ENCODE results near the gene PPFIBP1.

Gene PPFIBP1

DNA sequence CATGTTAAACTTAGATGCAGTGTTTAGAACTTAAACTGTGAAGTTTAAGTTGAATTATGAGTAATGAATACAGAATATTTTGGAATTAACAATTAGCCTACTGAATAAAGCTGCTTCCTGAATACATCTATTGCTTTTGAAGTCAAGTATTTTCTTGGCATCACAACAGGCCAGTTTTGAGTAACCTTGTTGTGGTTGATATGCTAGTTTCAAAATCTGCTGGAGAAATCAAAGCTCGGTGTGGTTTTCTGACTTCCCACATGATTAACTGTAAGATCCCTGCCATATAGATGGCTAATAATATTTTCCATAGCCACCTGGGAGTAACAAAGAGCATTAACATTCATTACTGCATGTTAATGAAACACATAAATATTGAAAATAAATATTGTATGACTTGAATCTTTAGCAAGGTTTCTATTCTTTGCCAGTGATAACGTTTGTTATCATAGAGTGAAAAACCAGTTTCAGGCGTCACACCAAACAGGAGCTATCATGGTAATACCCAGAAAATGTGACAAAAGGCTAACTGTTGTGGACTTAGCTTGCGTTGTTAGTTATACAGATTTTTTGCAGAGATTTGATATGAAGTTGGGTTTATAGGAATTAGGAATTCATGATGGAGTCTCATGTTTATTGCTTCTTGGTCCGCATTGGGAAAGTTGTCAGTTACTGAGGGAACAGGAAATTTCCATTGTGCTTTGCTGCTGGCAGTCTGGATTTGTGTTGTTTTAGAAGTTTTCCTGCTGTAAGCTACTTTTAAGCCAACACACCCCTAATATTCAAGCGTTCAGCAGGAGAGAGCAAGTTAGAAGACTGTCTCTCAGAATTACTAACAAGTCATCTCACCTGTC is 32.1 kb downstream of the PPFIBP1 start:
- Histone ChIP-seq H3K27ac (ENCODE audit: poor library complexity, severe bottlenecking) (peak overlapping the region; percentile 68), H3K9me3 (ENCODE audit: severe bottlenecking) (no peaks in the 10 kb centered on the region), H3K27me3 (ENCODE audit: insufficient read depth, poor library complexity, severe bottlenecking) (no peaks in the 10 kb centered on the region), H3K36me3 (ENCODE audit: low read depth) (no peaks in the 10 kb centered on the region), H3K4me3 (ENCODE audit: severe bottlenecking) (no peak overlapping the region), H3K4me1 (ENCODE audit: insufficient read depth, poor library complexity, severe bottlenecking) (peaks cover 25% of the 10 kb centered on the region)
- TF ChIP-seq, protein P1, sequence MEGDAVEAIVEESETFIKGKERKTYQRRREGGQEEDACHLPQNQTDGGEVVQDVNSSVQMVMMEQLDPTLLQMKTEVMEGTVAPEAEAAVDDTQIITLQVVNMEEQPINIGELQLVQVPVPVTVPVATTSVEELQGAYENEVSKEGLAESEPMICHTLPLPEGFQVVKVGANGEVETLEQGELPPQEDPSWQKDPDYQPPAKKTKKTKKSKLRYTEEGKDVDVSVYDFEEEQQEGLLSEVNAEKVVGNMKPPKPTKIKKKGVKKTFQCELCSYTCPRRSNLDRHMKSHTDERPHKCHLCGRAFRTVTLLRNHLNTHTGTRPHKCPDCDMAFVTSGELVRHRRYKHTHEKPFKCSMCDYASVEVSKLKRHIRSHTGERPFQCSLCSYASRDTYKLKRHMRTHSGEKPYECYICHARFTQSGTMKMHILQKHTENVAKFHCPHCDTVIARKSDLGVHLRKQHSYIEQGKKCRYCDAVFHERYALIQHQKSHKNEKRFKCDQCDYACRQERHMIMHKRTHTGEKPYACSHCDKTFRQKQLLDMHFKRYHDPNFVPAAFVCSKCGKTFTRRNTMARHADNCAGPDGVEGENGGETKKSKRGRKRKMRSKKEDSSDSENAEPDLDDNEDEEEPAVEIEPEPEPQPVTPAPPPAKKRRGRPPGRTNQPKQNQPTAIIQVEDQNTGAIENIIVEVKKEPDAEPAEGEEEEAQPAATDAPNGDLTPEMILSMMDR (IDR thresholded peaks at IDR 0.05; ENCODE audit: poor library complexity, severe bottlenecking) = no peak
- ATAC-seq (ENCODE audit: low read depth) = no peak
- no peak for DNase-seq (ENCODE audit: low spot score)

GRCh38 chr12:27560126-27560525 is 36.1 kb downstream of the PPFIBP1 start:
- peaks cover 19% of the 10 kb centered on the region for H3K4me1 ChIP-seq (ENCODE audit: insufficient read depth, poor library complexity, severe bottlenecking)
- no peak for DNase-seq (ENCODE audit: low spot score)
- H3K36me3 ChIP-seq (ENCODE audit: low read depth) = no peaks in the 10 kb centered on the region

GRCh38 chr12:27561535-27562350 is 37.7 kb downstream of the PPFIBP1 start:
- Histone ChIP-seq H3K36me3 (ENCODE audit: low read depth) (no peaks in the 10 kb centered on the region), H3K9me3 (ENCODE audit: severe bottlenecking) (no peaks in the 10 kb centered on the region), H3K4me1 (ENCODE audit: insufficient read depth, poor library complexity, severe bottlenecking) (peaks cover 5% of the 10 kb centered on the region), H3K27me3 (ENCODE audit: insufficient read depth, poor library complexity, severe bottlenecking) (no peaks in the 10 kb centered on the region), H3K27ac (ENCODE audit: poor library complexity, severe bottlenecking) (no peak overlapping the region), H3K4me3 (ENCODE audit: severe bottlenecking) (no peak overlapping the region)
- TF ChIP-seq, protein P1 (IDR thresholded peaks at IDR 0.05; ENCODE audit: poor library complexity, severe bottlenecking) = no peak
- ATAC-seq (ENCODE audit: low read depth) (no peak), DNase-seq (ENCODE audit: low spot score) (no peak)

More at GRCh38 chr12:27560126-27560525, 36.1 kb downstream of the PPFIBP1 start:
- ATAC-seq (ENCODE audit: low read depth) = no peak
- Histone ChIP-seq H3K4me3 (ENCODE audit: severe bottlenecking) (no peak overlapping the region), H3K27ac (ENCODE audit: poor library complexity, severe bottlenecking) (no peak overlapping the region), H3K9me3 (ENCODE audit: severe bottlenecking) (no peaks in the 10 kb centered on the region), H3K27me3 (ENCODE audit: insufficient read depth, poor library complexity, severe bottlenecking) (no peaks in the 10 kb centered on the region)
- TF ChIP-seq, protein P1 (IDR thresholded peaks at IDR 0.05; ENCODE audit: poor library complexity, severe bottlenecking) = no peak

- no peaks in the 10 kb centered on the region for H3K36me3 ChIP-seq (ENCODE audit: low read depth)
- TF ChIP-seq, protein P1 (IDR thresholded peaks at IDR 0.05; ENCODE audit: poor library complexity, severe bottlenecking) = no peak
- H3K27me3 ChIP-seq (ENCODE audit: insufficient read depth, poor library complexity, severe bottlenecking) = no peaks in the 10 kb centered on the region
- H3K4me3 ChIP-seq (ENCODE audit: severe bottlenecking) = no peak overlapping the region
- peak; percentile 69 for ATAC-seq (ENCODE audit: low read depth)
- H3K9me3 ChIP-seq (ENCODE audit: severe bottlenecking) = no peaks in the 10 kb centered on the region
- peak overlapping the region; percentile 56 for H3K27ac ChIP-seq (ENCODE audit: poor library complexity, severe bottlenecking)
- no peak for DNase-seq (ENCODE audit: low spot score)
- H3K4me1 ChIP-seq (ENCODE audit: insufficient read depth, poor library complexity, severe bottlenecking) = peaks cover 5% of the 10 kb centered on the region
Measured at GRCh38 chr12:27564612-27565213, 40.7 kb downstream of the PPFIBP1 start.

Data from RWPE2 (cell line).